HG03175 (cell line): ENCODE measurements around the gene TRAK2.

Experiments
- ATAC-seq: cut with Tn5 transposase; IDR thresholded peaks from one replicate; pipeline ENCODE4 v1.9.1; 2021; ENCODE audit warnings: mild to moderate bottlenecking, moderate library complexity; ENCODE audit not compliant: unreplicated experiment

The TRAK2 gene

GRCh38 chr2:201363857-201364560 lies 87.2 kb downstream of the TRAK2 start:
- ATAC-seq: no peak

DNA sequence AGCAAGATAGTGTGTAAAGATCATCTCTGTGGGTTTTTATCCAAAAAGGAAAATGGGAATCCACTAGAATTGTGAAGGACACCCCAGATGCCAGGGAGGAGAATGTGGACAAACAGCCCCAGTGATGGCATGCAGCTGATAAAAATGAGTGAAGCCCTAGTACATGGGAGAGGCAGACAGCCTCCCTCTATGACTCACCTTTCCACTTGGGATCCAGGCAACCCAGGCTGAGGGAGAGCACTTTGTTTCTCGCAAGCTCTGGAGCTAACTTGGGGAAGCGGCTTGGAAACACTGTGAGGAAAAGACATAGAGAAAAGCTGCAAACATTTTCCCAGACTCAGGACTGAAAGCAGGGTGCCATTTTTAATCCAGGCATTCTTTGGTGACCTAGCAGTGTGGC lies 88.9 kb downstream of the TRAK2 start:
- no peak for ATAC-seq

- no peak for ATAC-seq
Measured at GRCh38 chr2:201361078-201361733, 90.1 kb downstream of the TRAK2 start.

GRCh38 chr2:201360256-201360655 lies 91.0 kb downstream of the TRAK2 start:
- ATAC-seq: no peak

- ATAC-seq: no peak
Measured at GRCh38 chr2:201358684-201359083, 92.6 kb downstream of the TRAK2 start.

DNA sequence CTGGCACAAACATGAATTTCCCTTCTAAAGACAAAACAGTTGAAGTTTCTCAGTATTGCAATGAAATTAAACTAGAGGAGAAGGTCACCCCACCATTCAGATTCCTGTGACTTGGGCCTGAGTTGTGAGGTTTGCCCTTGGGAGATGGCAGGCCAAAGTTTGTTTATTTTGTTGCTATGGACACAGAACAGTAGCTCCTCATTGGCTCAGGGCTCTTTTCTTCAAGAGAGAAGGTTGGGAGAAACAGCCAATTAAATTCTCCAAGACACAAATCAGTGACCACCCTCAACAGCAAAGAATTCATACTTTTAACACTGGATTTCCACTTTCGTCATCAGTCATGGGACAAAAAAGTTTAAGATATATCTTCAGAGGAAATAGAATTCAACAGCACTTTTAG lies 94.0 kb downstream of the TRAK2 start, which contains the start of gene FLACC1:
Gene FLACC1, minus strand, starts transcription at position 125 of the 400 bp plus-strand sequence. CDS start 5,941 bp downstream, outside the sequence.
- no peak for ATAC-seq

DNA sequence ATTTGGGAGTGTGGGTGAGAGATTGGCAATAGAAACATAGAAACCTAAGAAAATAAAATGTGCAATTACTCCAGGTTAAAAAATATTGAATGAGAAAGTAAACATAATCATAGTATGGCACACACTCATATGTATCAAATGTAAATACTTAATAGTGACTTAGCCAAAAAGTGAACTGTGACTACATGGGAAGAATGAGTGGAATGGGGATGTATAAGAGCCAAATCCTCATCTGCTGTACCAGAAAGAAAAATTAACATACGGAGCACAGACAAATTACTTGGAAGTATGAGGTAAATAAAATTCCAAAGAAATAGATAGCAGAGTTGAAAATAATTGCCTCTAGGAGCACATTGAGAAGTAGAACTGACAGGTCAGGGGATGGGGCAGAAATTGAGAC lies 98.1 kb downstream of the TRAK2 start:
- ATAC-seq: no peak

DNA sequence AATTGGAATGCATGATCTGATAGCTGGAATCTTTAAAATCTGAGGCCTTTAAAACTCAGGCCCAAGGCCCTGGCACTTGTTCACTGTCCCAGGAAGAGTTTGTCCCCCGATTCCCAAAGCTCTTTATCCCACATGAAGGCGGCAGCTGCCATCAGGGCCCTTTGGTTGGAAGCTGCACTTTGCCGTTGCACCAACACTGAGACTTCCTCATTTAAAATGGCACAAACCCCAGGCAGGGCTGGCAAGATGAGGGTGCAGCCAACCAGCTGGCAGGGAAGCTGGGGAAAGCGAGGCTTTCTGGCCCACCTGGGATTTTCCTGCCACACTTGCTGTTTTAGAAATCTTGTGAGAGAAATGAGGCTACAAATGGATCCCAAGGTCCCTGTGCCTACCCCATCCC lies 100.4 kb downstream of the TRAK2 start:
- no peak for ATAC-seq

GRCh38 chr2:201349601-201350000 lies 101.7 kb downstream of the TRAK2 start:
- no peak for ATAC-seq

DNA sequence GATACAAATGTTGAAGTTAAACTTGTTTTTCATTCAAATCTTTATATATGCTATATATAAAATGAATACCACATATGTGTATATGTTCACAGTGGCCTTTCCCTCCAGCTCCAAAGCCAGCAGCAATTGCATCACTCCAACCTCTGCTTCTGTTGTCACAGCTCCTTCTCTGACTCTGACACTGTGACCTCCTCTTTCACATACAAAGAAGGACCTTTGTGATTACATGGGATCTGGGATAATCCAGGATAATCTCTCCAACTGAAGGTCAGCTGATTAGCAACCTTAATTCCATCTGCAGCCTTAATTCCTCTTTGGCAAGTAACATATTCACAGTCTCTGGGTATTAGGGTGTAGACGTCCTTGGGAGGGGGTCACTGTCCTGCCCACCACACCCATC lies 102.5 kb downstream of the TRAK2 start:
- ATAC-seq: no peak

DNA sequence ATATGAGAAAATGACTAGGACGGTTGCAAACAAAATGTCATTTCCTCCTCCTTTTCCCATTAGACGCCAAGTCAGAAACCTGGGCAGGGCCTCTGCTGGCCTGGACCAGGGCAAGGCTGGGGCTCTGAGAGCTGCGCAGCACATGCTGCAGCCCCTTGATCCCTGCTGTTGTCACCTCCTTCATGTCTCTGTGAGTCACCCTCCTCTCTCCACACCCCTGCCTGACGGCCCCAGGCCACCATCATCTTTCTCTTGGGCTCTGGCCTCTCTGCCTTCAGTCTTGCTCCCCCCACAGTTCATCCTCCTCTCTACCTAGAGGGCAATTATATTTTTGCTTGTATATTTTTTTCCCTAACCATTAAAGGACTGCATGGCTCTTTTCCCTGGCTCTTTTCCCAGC lies 104.1 kb downstream of the TRAK2 start:
- no peak for ATAC-seq

- ATAC-seq: no peak
Measured at GRCh38 chr2:201345625-201346213, 105.5 kb downstream of the TRAK2 start.

- peak; percentile 94 for ATAC-seq
Measured at GRCh38 chr2:201344663-201345366, 106.4 kb downstream of the TRAK2 start.

GRCh38 chr2:201343559-201343958 lies 107.7 kb downstream of the TRAK2 start:
- no peak for ATAC-seq

GRCh38 chr2:201342923-201343322 lies 108.3 kb downstream of the TRAK2 start:
- ATAC-seq: no peak

GRCh38 chr2:201329409-201329808 lies 121.8 kb downstream of the TRAK2 start:
- ATAC-seq: no peak

DNA sequence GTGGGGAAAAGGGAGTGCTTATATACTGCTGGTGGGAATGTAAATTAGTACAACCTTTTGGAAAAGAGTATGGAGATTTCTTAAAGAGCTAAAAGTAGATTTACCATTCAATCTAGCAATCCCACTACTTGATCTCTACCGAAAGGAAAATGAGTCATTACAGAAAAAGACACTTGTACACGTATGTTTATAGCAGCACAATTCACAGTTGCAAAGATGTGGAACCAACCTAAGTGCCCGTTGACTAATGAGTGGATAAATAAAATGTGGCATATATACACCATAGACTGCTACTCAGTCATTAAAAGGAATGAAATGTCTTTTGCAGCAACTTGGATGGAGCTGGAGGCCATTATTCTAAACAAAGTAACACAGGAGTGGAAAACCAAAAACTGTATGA lies 123.6 kb downstream of the TRAK2 start:
- ATAC-seq: no peak
